GM12801 (cell line): ENCODE measurements around the gene MT1E.

Source experiments
- TF ChIP-seq, protein P1 (sequence below): IDR thresholded peaks from one replicate; pipeline ENCODE4 v1.5.1; 2011; ENCODE audit warnings: control low read depth; ENCODE audit not compliant: insufficient read length; ENCODE audit errors: extremely low read depth

The MT1E gene

DNA sequence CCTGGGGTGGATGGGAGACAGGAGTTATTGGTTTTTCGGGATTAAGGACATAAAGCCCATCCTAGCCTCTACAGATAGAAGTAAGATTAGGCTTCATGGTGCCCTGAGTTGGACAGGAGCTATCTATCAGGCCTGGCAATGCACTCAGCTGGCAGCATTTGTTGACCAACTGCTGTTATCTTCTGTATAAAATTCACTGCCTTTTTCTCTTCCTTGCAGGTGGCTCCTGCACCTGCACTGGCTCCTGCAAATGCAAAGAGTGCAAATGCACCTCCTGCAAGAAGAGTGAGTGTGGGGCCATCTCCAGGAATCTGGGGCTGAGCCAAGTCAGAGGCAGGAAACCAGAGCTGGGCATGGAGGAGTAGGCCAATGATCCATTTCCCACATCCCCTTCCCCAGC is 13.5 kb downstream of the MT1E start:
- TF ChIP-seq, protein P1, sequence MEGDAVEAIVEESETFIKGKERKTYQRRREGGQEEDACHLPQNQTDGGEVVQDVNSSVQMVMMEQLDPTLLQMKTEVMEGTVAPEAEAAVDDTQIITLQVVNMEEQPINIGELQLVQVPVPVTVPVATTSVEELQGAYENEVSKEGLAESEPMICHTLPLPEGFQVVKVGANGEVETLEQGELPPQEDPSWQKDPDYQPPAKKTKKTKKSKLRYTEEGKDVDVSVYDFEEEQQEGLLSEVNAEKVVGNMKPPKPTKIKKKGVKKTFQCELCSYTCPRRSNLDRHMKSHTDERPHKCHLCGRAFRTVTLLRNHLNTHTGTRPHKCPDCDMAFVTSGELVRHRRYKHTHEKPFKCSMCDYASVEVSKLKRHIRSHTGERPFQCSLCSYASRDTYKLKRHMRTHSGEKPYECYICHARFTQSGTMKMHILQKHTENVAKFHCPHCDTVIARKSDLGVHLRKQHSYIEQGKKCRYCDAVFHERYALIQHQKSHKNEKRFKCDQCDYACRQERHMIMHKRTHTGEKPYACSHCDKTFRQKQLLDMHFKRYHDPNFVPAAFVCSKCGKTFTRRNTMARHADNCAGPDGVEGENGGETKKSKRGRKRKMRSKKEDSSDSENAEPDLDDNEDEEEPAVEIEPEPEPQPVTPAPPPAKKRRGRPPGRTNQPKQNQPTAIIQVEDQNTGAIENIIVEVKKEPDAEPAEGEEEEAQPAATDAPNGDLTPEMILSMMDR: no peak

DNA sequence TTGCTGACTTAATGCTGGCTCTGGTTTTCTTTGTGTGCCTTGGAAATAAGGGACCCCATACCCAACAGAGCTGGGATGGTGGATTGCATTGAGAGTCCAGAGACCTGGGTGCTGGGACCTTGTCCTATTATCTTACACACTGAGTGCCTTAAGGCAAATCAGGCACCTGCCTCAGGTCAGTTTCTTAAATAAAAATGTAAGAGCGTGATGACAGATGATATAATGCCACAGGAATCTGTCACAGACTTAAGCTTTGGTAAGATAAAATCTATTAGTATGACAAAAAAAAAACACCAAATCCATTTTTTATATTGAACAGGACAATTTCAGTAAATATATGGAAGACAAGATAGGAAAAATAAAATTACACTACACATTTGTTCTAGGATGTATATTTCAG is 14.5 kb downstream of the MT1E start:
- TF ChIP-seq, protein P1: no peak

DNA sequence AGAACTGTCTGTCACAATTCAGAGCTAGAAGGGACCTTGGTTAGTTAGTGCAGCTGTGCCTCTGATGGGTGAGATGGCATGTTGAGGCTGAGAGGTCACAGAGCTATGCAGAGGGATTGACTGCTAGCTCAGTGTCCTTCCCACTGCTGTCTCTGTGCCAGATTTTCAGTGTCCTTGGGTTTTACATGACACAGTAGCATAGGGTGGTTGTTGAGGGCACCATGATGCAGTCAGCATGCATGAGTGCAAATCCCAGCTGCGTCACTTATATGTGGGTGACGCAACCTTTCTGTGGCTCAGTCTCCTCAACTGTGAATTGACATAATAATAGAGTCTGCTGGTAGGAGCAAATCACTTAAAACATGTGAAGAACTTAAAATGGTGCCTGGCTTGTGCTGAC is 15.6 kb downstream of the MT1E start:
- TF ChIP-seq, protein P1: no peak

GRCh38 chr16:56643080-56643778 is 17.6 kb downstream of the MT1E start:
- TF ChIP-seq, protein P1: no peak

- TF ChIP-seq, protein P1: no peak
Observed at GRCh38 chr16:56643833-56644232, 18.3 kb downstream of the MT1E start.

DNA sequence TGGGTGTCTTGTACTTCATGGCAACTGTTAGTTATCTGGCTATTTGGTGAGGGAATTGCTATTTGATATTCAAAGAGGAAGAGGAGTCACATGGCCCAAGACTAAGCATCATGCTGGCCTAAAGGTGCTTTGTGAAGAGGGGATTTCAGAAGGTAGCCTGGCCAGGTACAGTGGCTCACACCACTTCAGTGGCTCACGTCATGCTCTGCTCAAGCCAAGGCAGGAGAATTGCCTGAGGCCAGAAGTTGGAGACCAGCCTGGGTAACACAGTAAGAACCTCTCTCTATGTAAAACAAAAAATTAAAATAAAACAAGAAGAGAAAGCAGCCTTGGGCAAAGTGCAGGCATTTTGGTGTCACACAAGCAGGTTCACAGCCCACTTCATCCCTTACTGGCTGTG is 19.7 kb downstream of the MT1E start:
- TF ChIP-seq, protein P1: no peak

DNA sequence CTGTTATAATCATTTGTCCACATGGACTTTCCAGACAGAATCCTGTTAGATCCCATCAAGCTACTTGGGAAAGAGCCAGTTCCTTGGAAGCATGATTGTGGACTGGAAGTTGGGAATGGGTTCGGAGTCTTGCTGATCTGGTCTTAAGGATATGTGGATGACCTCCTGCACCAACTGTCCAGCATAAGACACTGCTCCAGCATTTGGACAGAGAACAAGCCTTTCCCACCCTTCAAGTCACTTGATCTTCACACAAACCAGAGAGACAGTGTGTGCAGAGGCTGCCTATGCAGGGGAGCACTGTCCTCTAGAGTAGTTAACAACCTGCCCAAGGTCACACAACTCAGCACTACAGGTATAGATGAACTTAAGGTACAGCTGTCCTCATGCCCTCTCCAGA is 20.3 kb downstream of the MT1E start:
- TF ChIP-seq, protein P1: no peak
